Measurements from ENCODE around the gene CXCR5. TPM values are rescaled to one million over a fixed set of nuclear protein-coding genes. Genes with fewer than 3 reads are reported as not detected.
A peak's percentile ranks its signal among the peaks of the same experiment; 100 is the strongest.

Gene CXCR5
- total RNA-seq, 2 donors from 2014 or later: not detected

DNA sequence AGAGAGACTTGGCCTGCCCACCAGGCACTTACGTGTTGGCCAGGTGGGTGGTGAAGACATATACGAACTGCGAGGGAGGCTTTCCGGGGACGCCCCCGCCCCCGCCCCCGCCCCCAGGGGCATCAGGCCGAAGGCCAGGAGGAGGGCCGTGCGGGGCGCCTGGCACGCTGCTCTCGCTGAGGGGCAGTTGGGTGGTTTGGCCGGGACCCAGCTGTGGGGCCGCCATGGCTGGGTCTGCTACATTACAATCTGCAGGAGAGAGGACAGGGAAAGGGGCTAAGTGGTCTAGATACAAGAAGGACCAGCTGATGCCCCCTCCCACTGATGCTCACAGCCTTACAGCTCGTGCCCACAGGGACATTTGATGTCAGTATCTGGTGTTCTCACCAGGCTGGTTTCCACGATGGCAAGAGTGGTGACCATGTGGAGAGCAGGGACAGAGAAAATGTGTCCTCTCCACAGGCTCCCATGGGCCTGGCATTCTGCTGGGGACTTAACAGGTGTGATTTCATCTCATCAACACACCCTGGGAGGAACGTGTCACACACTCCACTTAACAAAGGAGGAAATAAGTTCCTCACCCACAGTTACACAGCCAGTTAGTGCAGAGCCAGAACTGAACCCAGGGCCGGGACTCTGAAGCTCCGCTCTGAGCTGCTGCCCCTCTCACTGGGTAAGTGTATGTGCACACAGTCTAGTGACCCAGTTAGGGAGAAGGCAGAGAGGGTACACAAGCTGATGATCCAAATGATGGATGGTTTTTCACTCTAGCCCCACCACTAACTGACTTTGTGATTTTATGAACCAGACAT is 19.7 kb downstream of the CXCR5 start:
- TF ChIP-seq, protein P1, sequence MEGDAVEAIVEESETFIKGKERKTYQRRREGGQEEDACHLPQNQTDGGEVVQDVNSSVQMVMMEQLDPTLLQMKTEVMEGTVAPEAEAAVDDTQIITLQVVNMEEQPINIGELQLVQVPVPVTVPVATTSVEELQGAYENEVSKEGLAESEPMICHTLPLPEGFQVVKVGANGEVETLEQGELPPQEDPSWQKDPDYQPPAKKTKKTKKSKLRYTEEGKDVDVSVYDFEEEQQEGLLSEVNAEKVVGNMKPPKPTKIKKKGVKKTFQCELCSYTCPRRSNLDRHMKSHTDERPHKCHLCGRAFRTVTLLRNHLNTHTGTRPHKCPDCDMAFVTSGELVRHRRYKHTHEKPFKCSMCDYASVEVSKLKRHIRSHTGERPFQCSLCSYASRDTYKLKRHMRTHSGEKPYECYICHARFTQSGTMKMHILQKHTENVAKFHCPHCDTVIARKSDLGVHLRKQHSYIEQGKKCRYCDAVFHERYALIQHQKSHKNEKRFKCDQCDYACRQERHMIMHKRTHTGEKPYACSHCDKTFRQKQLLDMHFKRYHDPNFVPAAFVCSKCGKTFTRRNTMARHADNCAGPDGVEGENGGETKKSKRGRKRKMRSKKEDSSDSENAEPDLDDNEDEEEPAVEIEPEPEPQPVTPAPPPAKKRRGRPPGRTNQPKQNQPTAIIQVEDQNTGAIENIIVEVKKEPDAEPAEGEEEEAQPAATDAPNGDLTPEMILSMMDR (IDR thresholded peaks at IDR 0.05): no peak

DNA sequence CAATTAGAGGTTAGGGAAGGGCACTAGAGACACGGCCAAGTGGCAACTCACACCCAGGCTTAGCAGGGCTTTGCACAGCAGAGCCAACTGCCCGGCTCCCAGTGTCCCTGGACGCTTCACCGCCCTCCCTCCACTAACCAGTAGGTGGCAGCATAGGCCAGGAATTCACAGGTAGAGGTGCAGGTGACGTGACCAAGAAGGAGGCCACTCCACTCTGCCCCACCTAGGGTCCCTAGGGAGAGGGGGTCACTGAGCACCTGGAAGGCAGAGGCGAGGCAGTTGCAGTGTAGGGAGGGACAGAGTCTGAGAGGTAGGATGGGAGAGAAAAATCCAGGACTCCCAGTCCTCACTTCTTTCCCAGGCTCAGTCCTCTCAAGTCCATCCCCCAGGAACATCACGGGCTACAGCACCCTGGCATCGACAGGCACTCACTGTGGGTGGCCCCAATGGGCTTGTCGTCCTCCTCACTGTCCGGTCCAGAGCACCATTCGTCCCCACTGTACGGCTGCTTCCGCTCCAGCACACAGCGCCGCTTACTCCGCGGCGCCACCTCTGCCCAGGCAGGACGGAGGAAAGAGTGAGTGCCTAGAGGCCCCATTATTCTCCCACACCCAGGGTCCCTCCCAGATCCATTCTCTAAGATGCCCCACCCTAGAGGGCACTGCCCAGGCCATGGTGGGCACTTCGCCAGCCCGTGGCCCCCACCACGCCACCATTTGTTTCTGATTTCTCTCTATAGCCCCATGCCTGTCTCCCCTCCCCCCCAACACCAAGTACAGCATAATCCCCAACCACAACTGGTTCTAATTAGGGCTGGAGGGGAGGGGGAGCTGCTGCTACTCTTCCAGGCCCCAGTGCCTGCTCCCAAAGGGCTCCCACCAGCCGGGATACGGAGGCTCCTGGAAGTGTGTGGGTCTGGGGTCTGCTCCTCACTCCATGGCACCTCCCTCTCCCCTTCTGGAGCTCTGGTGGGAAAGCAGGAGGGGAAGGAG is 23.7 kb downstream of the CXCR5 start:
- H3K9me3 ChIP-seq: no peaks in the 10 kb centered on the region
- no peaks in the 10 kb centered on the region for H3K27me3 ChIP-seq (replicated peaks; ENCODE audit: insufficient read depth)
- DNase-seq (ENCODE audit: low spot score): peak; percentile 55
- peaks cover 39 to 73% of the 10 kb centered on the region in 2 donors for H3K4me1 ChIP-seq (ENCODE audit: control insufficient read depth in 1 of 2, low read depth in 2 of 2)
- TF ChIP-seq, protein P1 (IDR thresholded peaks at IDR 0.05): peak; percentile 94
- H3K36me3 ChIP-seq: peaks cover 26% of the 10 kb centered on the region
- no peak for ATAC-seq (ENCODE audit: insufficient number of reproducible peaks, low FRiP score, low read depth)
- peak overlapping the region; percentile 17 to 96 for H3K27ac ChIP-seq
- no peak overlapping the region for H3K4me3 ChIP-seq

More for the DNA sequence above, 19.7 kb downstream of the CXCR5 start:
- Histone ChIP-seq H3K4me1 (ENCODE audit: control insufficient read depth in 1 of 2, low read depth in 2 of 2) (peaks cover 12 to 52% of the 10 kb centered on the region in 2 donors), H3K36me3 (peaks cover 58% of the 10 kb centered on the region), H3K27me3 (replicated peaks; ENCODE audit: insufficient read depth) (no peaks in the 10 kb centered on the region), H3K27ac (peak overlapping the region; percentile 34 to 52), H3K9me3 (no peaks in the 10 kb centered on the region), H3K4me3 (no peak overlapping the region)
- ATAC-seq (ENCODE audit: insufficient number of reproducible peaks, low FRiP score, low read depth): no peak
- DNase-seq (ENCODE audit: low spot score): no peak

DNA sequence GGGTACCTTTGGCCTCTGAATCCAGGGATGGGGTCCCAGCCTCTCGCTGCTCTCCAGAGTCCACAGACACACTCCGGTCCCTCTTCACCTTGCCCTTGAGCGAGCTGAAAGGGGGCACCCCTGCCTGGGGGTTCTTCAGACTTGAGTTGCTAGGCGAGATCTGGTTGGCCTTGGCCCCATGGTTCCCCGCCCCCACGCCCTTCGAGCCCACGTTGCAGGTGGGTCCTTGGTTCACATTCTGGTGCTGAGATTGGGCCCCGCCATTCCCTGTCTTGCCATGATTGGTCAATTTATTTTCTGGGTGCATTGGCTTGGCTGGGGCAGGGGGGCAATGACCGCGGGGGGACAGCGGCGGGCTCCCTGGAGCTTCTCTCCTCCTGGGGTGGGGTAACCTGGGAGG is 24.6 kb downstream of the CXCR5 start:
- Histone ChIP-seq H3K9me3 (no peaks in the 10 kb centered on the region), H3K4me3 (no peak overlapping the region), H3K36me3 (peaks cover 18% of the 10 kb centered on the region), H3K27ac (peak overlapping the region; percentile 17 to 96), H3K27me3 (replicated peaks; ENCODE audit: insufficient read depth) (no peaks in the 10 kb centered on the region), H3K4me1 (ENCODE audit: control insufficient read depth in 1 of 2, low read depth in 2 of 2) (peaks cover 48 to 80% of the 10 kb centered on the region in 2 donors)
- DNase-seq (ENCODE audit: low spot score) (no peak), ATAC-seq (ENCODE audit: insufficient number of reproducible peaks, low FRiP score, low read depth) (no peak)
- TF ChIP-seq, protein P1 (IDR thresholded peaks at IDR 0.05): no peak

DNA sequence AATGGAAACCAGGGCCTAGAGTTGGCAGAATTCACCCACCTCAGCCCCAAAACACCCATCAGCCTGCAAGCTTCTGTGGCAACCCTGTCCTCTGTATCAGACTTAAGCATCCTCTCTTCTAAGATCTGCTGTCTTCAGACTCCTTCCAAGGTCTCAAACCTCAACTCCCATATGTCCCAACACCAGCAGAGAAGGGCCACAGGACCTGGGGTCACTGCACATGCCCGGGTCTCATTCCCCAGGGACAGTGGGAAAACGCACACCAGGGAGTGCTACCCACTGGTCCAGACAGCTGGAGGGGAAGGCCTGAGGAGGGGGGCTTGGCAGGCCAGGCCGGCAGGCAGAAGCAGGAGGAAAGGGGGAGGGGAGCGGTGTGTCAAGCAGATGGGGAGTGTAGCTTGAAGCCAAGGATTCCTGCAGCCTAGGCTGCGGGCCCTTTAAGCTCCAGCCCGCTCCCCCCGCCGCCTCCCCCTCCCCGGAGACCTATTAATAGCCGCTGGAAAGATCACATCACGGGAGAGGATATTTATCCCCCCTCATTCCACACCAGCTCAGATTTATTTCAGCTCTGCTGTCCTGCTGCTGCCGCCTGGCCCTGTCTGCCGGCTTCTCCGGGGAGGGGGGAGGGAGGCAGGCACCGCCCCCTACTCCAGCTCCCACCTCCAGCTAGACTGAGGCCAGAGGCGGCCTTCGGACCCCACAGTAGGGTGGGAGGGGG is 25.4 kb downstream of the CXCR5 start:
- Histone ChIP-seq H3K27ac (peak overlapping the region; percentile 95 to 96), H3K9me3 (no peaks in the 10 kb centered on the region), H3K36me3 (peaks cover 10% of the 10 kb centered on the region), H3K4me1 (ENCODE audit: control insufficient read depth in 1 of 2, low read depth in 2 of 2) (peaks cover 54 to 80% of the 10 kb centered on the region in 2 donors), H3K4me3 (peak overlapping the region; percentile 76), H3K27me3 (replicated peaks; ENCODE audit: insufficient read depth) (no peaks in the 10 kb centered on the region)
- no peak for DNase-seq (ENCODE audit: low spot score)
- TF ChIP-seq, protein P1 (IDR thresholded peaks at IDR 0.05): no peak
- peak; percentile 29 for ATAC-seq (ENCODE audit: insufficient number of reproducible peaks, low FRiP score, low read depth)

All from thoracic aorta (tissue), 2 donors.